ENCODE data around the gene DLG2.

DNA sequence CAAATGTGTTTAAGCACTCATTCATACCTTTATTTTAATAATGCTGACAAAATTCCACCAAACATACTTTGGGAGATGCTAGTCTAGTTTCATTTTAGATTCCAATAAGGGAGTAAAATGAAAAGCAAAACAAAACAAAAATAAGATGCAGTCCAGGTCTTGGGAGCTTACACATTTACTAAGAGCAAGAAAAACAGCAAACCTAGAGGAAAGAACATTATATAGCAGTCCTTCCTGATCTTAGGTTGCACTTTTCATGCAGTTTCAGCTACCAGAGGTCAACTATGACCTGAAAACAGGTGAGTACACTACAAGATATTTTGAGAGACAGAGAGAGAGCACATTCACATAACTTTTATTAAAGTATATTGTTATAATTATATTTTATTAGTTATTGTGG, 1100.9 kb downstream of the DLG2 start:
- TF ChIP-seq, protein P1, sequence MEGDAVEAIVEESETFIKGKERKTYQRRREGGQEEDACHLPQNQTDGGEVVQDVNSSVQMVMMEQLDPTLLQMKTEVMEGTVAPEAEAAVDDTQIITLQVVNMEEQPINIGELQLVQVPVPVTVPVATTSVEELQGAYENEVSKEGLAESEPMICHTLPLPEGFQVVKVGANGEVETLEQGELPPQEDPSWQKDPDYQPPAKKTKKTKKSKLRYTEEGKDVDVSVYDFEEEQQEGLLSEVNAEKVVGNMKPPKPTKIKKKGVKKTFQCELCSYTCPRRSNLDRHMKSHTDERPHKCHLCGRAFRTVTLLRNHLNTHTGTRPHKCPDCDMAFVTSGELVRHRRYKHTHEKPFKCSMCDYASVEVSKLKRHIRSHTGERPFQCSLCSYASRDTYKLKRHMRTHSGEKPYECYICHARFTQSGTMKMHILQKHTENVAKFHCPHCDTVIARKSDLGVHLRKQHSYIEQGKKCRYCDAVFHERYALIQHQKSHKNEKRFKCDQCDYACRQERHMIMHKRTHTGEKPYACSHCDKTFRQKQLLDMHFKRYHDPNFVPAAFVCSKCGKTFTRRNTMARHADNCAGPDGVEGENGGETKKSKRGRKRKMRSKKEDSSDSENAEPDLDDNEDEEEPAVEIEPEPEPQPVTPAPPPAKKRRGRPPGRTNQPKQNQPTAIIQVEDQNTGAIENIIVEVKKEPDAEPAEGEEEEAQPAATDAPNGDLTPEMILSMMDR (IDR thresholded peaks at IDR 0.05), result no peak
- no peak for TF ChIP-seq POLR2A (IDR thresholded peaks at IDR 0.05)
